ENCODE measurements around the gene CPNE5. TPM values are rescaled to one million over a fixed set of nuclear protein-coding genes. Genes with fewer than 3 reads are reported as not detected.
A peak's percentile ranks its signal among the peaks of the same experiment; 100 is the strongest.

The CPNE5 gene
- total and polyA plus RNA-seq, 8 donors, result 1.2 to 7.3 (median 6.4) TPM

GRCh38 chr6:36786055-36786675 is 53.1 kb downstream of the CPNE5 start:
- peaks cover 0 to 13% of the 10 kb centered on the region in 2 donors for H3K27me3 ChIP-seq
- H3K4me1 ChIP-seq, result peaks cover 0 to 14% of the 10 kb centered on the region in 2 donors
- no peak overlapping the region for H3K4me3 ChIP-seq
- no peak for ATAC-seq
- TF ChIP-seq CTCF (IDR thresholded peaks at IDR 0.05), result no peak
- no peaks in the 10 kb centered on the region for H3K36me3 ChIP-seq
- intact Hi-C loops (cut with DNase I), result no loop called here
- H3K9me3 ChIP-seq, result no peaks in the 10 kb centered on the region
- H3K27ac ChIP-seq, result no peak overlapping the region
- DNase-seq, result no peak

- Histone ChIP-seq H3K27ac (no peak overlapping the region), H3K27me3 (peaks cover 0 to 7% of the 10 kb centered on the region in 2 donors), H3K9me3 (no peaks in the 10 kb centered on the region), H3K36me3 (no peaks in the 10 kb centered on the region), H3K4me1 (peaks cover 0 to 24% of the 10 kb centered on the region in 2 donors), H3K4me3 (no peak overlapping the region)
- intact Hi-C loops (cut with DNase I), result no loop called here
- peak; percentile 55 for ATAC-seq
- TF ChIP-seq CTCF (IDR thresholded peaks at IDR 0.05), result no peak
- peak in 1 of 4 donors; percentile 32 for DNase-seq
These were observed 54.9 kb downstream of the CPNE5 start for GRCh38 chr6:36784376-36784636.

GRCh38 chr6:36783603-36784375 is 55.5 kb downstream of the CPNE5 start:
- intact Hi-C loops (cut with DNase I), result no loop called here
- TF ChIP-seq CTCF (IDR thresholded peaks at IDR 0.05), result no peak
- ATAC-seq (no peak), DNase-seq (no peak)
- no peak overlapping the region for H3K4me3 ChIP-seq
- no peak overlapping the region for H3K27ac ChIP-seq
- H3K9me3 ChIP-seq, result no peaks in the 10 kb centered on the region
- H3K4me1 ChIP-seq, result peaks cover 0 to 29% of the 10 kb centered on the region in 2 donors
- H3K27me3 ChIP-seq, result peaks cover 0 to 1% of the 10 kb centered on the region in 2 donors
- no peaks in the 10 kb centered on the region for H3K36me3 ChIP-seq

GRCh38 chr6:36781669-36782068 is 57.6 kb downstream of the CPNE5 start:
- no peak overlapping the region for H3K4me3 ChIP-seq
- no peaks in the 10 kb centered on the region for H3K9me3 ChIP-seq
- TF ChIP-seq CTCF (IDR thresholded peaks at IDR 0.05), result no peak
- no peaks in the 10 kb centered on the region for H3K36me3 ChIP-seq
- intact Hi-C loops (cut with DNase I), result no loop called here
- DNase-seq (no peak), ATAC-seq (no peak)
- peak overlapping the region in 1 of 2 donors; percentile 75 for H3K27ac ChIP-seq
- H3K27me3 ChIP-seq, result peaks cover 0 to 5% of the 10 kb centered on the region in 2 donors
- peaks cover 0 to 40% of the 10 kb centered on the region in 2 donors for H3K4me1 ChIP-seq

GRCh38 chr6:36780442-36781177 is 58.6 kb downstream of the CPNE5 start:
- H3K4me1 ChIP-seq, result peaks cover 0 to 40% of the 10 kb centered on the region in 2 donors
- no peak for TF ChIP-seq CTCF (IDR thresholded peaks at IDR 0.05)
- no peaks in the 10 kb centered on the region for H3K36me3 ChIP-seq
- peak; percentile 31 for ATAC-seq
- H3K27me3 ChIP-seq, result peaks cover 0 to 11% of the 10 kb centered on the region in 2 donors
- peak overlapping the region in 1 of 2 donors; percentile 75 for H3K27ac ChIP-seq
- DNase-seq, result no peak
- intact Hi-C loops (cut with DNase I), result no loop called here
- H3K4me3 ChIP-seq, result no peak overlapping the region
- no peaks in the 10 kb centered on the region for H3K9me3 ChIP-seq

Measured in left lung (tissue), 10 donors.